Measurements from ENCODE around the gene RAB4A.

DNA sequence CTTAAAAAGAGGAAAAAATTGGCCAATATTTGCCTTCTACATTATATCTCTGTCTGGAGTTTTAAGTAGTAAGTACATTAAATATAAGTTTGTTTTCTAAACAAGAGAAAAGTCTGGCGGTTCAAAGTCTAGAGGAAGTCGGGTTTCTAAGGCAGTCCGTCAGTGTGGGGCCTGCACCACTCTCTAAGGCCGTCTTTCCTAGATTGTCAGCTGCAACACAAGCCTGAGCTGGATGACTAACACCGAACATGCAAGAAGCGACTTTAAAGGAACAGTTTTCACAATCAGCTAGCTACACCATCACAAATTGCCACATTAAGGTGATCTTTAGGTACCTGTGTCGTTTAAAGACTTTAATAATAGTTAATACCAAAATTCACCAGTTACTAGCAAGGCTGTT, 52.3 kb downstream of the RAB4A start:
- TF ChIP-seq, protein P1, sequence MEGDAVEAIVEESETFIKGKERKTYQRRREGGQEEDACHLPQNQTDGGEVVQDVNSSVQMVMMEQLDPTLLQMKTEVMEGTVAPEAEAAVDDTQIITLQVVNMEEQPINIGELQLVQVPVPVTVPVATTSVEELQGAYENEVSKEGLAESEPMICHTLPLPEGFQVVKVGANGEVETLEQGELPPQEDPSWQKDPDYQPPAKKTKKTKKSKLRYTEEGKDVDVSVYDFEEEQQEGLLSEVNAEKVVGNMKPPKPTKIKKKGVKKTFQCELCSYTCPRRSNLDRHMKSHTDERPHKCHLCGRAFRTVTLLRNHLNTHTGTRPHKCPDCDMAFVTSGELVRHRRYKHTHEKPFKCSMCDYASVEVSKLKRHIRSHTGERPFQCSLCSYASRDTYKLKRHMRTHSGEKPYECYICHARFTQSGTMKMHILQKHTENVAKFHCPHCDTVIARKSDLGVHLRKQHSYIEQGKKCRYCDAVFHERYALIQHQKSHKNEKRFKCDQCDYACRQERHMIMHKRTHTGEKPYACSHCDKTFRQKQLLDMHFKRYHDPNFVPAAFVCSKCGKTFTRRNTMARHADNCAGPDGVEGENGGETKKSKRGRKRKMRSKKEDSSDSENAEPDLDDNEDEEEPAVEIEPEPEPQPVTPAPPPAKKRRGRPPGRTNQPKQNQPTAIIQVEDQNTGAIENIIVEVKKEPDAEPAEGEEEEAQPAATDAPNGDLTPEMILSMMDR (tag by site-specific recombination; IDR thresholded peaks at IDR 0.05): no peak
- TF ChIP-seq ZNF623 (tag by site-specific recombination; IDR thresholded peaks at IDR 0.05) (no peak), YY1 (tag by site-specific recombination; IDR thresholded peaks at IDR 0.05) (no peak), ZNF621 (tag by site-specific recombination; IDR thresholded peaks at IDR 0.05) (no peak), ZNF19 (tag by site-specific recombination; IDR thresholded peaks at IDR 0.05; ENCODE audit: low read depth) (no peak)
- TF ChIP-seq, protein P2, sequence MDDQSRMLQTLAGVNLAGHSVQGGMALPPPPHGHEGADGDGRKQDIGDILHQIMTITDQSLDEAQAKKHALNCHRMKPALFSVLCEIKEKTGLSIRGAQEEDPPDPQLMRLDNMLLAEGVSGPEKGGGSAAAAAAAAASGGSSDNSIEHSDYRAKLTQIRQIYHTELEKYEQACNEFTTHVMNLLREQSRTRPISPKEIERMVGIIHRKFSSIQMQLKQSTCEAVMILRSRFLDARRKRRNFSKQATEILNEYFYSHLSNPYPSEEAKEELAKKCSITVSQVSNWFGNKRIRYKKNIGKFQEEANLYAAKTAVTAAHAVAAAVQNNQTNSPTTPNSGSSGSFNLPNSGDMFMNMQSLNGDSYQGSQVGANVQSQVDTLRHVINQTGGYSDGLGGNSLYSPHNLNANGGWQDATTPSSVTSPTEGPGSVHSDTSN (CRISPR knock-in tag; IDR thresholded peaks at IDR 0.05): no peak

Measured in HEK293 (cell line).